HEK293 (cell line): ENCODE data around the gene CPTP.
A peak's percentile ranks its signal among the peaks of the same experiment; 100 is the strongest.

Source experiments
- BCL11A ChIP-seq: fragments of 450-650 bp; formaldehyde crosslinking; IDR thresholded peaks from 2 replicates; pipeline ENCODE4 v1.5.1; 2016; ENCODE audit warnings: low read depth, missing biosample characterization, missing genetic modification characterization
- BCL11B ChIP-seq: fragments of 450-650 bp; formaldehyde crosslinking; IDR thresholded peaks from 2 replicates; pipeline ENCODE4 v1.5.1; 2016; ENCODE audit warnings: low read depth, missing biosample characterization, missing genetic modification characterization
- EGR2 ChIP-seq: fragments of 450-650 bp; formaldehyde crosslinking; IDR thresholded peaks from 2 replicates; pipeline ENCODE4 v1.5.1; 2016; ENCODE audit warnings: low read depth, missing biosample characterization, missing genetic modification characterization
- GLIS1 ChIP-seq: fragments of 450-650 bp; formaldehyde crosslinking; IDR thresholded peaks from 2 replicates; pipeline ENCODE4 v1.5.1; 2016; ENCODE audit warnings: missing biosample characterization, missing genetic modification characterization
- GLIS2 ChIP-seq: fragments of 450-650 bp; formaldehyde crosslinking; IDR thresholded peaks from 2 replicates; pipeline ENCODE4 v1.5.1; 2016; ENCODE audit warnings: missing biosample characterization, missing genetic modification characterization
- KLF8 ChIP-seq: fragments of 450-650 bp; formaldehyde crosslinking; IDR thresholded peaks from 2 replicates; pipeline ENCODE4 v1.5.1; 2016; ENCODE audit warnings: missing biosample characterization, missing genetic modification characterization
- OSR2 ChIP-seq: fragments of 450-650 bp; formaldehyde crosslinking; IDR thresholded peaks from 2 replicates; pipeline ENCODE4 v1.5.1; 2016; ENCODE audit warnings: missing biosample characterization, missing genetic modification characterization
- ZBTB17 ChIP-seq: fragments of 450-650 bp; formaldehyde crosslinking; IDR thresholded peaks from 2 replicates; pipeline ENCODE4 v1.5.1; 2016; ENCODE audit warnings: missing biosample characterization, missing genetic modification characterization
- ZFHX2 ChIP-seq: fragments of 450-650 bp; formaldehyde crosslinking; conservative IDR thresholded peaks from 2 replicates; pipeline ENCODE4 v1.5.1; 2016; ENCODE audit warnings: missing biosample characterization, missing genetic modification characterization
- ZFP37 ChIP-seq: fragments of 450-650 bp; formaldehyde crosslinking; IDR thresholded peaks from 2 replicates; pipeline ENCODE4 v1.5.1; 2016; ENCODE audit warnings: missing biosample characterization, missing genetic modification characterization
- ZNF18 ChIP-seq: fragments of 450-650 bp; formaldehyde crosslinking; IDR thresholded peaks from 2 replicates; pipeline ENCODE4 v1.5.1; 2016; ENCODE audit warnings: missing biosample characterization, missing genetic modification characterization
- ZNF341 ChIP-seq: fragments of 450-650 bp; formaldehyde crosslinking; IDR thresholded peaks from 2 replicates; pipeline ENCODE4; 2016; ENCODE audit warnings: low read depth, missing biosample characterization, missing genetic modification characterization
- ZNF521 ChIP-seq: fragments of 450-650 bp; formaldehyde crosslinking; IDR thresholded peaks from 2 replicates; pipeline ENCODE4 v1.5.1; 2017; ENCODE audit warnings: missing biosample characterization, mild to moderate bottlenecking, missing genetic modification characterization
- ZNF558 ChIP-seq: fragments of 450-650 bp; formaldehyde crosslinking; IDR thresholded peaks from 2 replicates; pipeline ENCODE4 v1.5.1; 2016; ENCODE audit warnings: missing biosample characterization, missing genetic modification characterization
- ZNF629 ChIP-seq: fragments of 450-650 bp; formaldehyde crosslinking; IDR thresholded peaks from 2 replicates; pipeline ENCODE4 v1.5.1; 2017; ENCODE audit warnings: missing biosample characterization, missing genetic modification characterization
- ZNF639 ChIP-seq: fragments of 450-650 bp; formaldehyde crosslinking; IDR thresholded peaks from 2 replicates; pipeline ENCODE4 v1.5.1; 2016; ENCODE audit warnings: missing biosample characterization, missing genetic modification characterization
- ZNF645 ChIP-seq: fragments of 450-650 bp; formaldehyde crosslinking; IDR thresholded peaks from 2 replicates; pipeline ENCODE4; 2016; ENCODE audit warnings: missing biosample characterization, missing genetic modification characterization
- ZNF768 ChIP-seq: fragments of 450-650 bp; formaldehyde crosslinking; IDR thresholded peaks from 2 replicates; pipeline ENCODE4 v1.5.1; 2018; ENCODE audit warnings: missing biosample characterization, mild to moderate bottlenecking, missing genetic modification characterization
- ZNF830 ChIP-seq: fragments of 450-650 bp; IDR thresholded peaks from 2 replicates; pipeline ENCODE4 v1.5.0; 2018; ENCODE audit warnings: missing biosample characterization, missing genetic modification characterization, low read depth, mild to moderate bottlenecking, moderate library complexity
- TF ChIP-seq, protein P1 (sequence below): fragments of 450-650 bp; formaldehyde crosslinking; IDR thresholded peaks from 2 replicates; pipeline ENCODE4 v1.5.1; 2016; ENCODE audit warnings: missing biosample characterization, missing genetic modification characterization
- TF ChIP-seq, protein P2 (sequence below): fragments of 450-650 bp; formaldehyde crosslinking; IDR thresholded peaks from 2 replicates; pipeline ENCODE4 v1.5.1; 2016; ENCODE audit warnings: missing biosample characterization, missing genetic modification characterization
- TF ChIP-seq, protein P3 (sequence below): fragments of 450-650 bp; formaldehyde crosslinking; IDR thresholded peaks from 2 replicates; pipeline ENCODE4 v1.5.1; 2016; ENCODE audit warnings: missing biosample characterization, missing genetic modification characterization, low read depth

The CPTP gene

DNA sequence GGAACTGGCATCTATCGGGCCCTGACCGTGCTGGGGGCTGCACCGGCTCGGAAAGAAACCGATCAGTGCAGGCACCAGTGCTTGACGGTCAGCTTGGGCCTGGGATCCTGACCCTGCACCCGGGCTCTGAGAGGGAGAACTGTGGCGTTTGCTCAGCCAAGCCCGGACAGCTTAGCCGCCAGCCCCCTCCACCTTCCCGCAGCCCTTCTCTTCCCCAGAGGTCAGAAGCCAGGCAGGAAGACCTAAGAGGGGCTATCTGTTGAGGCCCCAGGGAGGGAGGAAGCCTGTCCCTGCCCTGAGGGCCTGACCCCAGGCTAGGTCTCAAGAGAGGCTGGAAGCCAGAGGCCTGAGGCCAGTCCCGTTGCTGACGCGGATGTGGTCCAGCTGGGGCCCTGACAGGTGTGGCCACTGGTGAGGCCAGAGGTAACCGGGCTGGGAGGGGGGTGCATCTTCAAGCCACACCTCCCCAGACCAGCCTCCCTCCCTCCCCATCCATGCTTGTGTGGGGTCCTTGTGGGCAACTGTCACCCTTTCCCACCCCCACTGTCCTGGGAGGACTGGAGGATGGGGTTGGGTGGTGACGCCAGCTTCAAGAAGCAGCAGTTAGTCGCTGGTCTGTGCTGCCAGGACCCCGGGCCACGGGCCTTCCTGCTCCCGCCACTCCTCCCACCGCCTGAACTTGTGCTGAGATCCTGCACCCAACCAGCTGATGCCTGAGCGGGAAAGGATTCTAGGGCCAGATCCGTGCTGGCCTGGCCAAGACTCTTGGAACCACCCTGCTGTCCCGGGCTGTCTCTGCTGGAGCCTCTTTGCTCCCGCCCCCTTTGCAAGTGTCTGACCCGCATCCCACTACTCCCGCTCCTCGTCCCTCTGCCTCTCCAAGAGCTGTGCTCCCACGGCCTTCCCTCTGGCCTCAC is 27.2 kb downstream of the CPTP start (continued):
- TF ChIP-seq ZNF639 (tag by site-specific recombination) (no peak), ZNF629 (tag by site-specific recombination) (0 out of 2 replicates have a peak, but pooled peaks have one; percentile 11), GLIS2 (tag by site-specific recombination) (0 out of 2 replicates have a peak, but pooled peaks have one; percentile 51), ZNF521 (tag by site-specific recombination) (no peak), ZNF558 (tag by site-specific recombination) (no peak), ZFP37 (tag by site-specific recombination) (no peak), EGR2 (tag by site-specific recombination) (peak; percentile 48; the same call in 1 of the 2 replicates), ZNF341 (peak; percentile 97), ZNF645 (tag by site-specific recombination) (no peak), ZNF18 (tag by site-specific recombination) (no peak), GLIS1 (tag by site-specific recombination) (0 out of 2 replicates have a peak, but pooled peaks have one; percentile 22), BCL11A (tag by site-specific recombination) (peak; percentile 47; the same call in 1 of the 2 replicates), ZFHX2 (peak; percentile 32; the same call in 1 of the 2 replicates), KLF8 (tag by site-specific recombination) (0 out of 2 replicates have a peak, but pooled peaks have one; percentile 28), ZNF830 (tag by site-specific recombination) (no peak), OSR2 (no peak), BCL11B (tag by site-specific recombination) (peak; percentile 73), ZBTB17 (tag by site-specific recombination) (peak; percentile 73), ZNF768 (tag by site-specific recombination) (no peak)
- TF ChIP-seq, protein P1, sequence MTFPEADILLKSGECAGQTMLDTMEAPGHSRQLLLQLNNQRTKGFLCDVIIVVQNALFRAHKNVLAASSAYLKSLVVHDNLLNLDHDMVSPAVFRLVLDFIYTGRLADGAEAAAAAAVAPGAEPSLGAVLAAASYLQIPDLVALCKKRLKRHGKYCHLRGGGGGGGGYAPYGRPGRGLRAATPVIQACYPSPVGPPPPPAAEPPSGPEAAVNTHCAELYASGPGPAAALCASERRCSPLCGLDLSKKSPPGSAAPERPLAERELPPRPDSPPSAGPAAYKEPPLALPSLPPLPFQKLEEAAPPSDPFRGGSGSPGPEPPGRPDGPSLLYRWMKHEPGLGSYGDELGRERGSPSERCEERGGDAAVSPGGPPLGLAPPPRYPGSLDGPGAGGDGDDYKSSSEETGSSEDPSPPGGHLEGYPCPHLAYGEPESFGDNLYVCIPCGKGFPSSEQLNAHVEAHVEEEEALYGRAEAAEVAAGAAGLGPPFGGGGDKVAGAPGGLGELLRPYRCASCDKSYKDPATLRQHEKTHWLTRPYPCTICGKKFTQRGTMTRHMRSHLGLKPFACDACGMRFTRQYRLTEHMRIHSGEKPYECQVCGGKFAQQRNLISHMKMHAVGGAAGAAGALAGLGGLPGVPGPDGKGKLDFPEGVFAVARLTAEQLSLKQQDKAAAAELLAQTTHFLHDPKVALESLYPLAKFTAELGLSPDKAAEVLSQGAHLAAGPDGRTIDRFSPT (tag by site-specific recombination), result peak; percentile 53; the same call in 1 of the 2 replicates
- TF ChIP-seq, protein P2, sequence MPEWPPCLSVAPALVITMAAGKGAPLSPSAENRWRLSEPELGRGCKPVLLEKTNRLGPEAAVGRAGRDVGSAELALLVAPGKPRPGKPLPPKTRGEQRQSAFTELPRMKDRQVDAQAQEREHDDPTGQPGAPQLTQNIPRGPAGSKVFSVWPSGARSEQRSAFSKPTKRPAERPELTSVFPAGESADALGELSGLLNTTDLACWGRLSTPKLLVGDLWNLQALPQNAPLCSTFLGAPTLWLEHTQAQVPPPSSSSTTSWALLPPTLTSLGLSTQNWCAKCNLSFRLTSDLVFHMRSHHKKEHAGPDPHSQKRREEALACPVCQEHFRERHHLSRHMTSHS (tag by site-specific recombination), result no peak
- TF ChIP-seq, protein P3, sequence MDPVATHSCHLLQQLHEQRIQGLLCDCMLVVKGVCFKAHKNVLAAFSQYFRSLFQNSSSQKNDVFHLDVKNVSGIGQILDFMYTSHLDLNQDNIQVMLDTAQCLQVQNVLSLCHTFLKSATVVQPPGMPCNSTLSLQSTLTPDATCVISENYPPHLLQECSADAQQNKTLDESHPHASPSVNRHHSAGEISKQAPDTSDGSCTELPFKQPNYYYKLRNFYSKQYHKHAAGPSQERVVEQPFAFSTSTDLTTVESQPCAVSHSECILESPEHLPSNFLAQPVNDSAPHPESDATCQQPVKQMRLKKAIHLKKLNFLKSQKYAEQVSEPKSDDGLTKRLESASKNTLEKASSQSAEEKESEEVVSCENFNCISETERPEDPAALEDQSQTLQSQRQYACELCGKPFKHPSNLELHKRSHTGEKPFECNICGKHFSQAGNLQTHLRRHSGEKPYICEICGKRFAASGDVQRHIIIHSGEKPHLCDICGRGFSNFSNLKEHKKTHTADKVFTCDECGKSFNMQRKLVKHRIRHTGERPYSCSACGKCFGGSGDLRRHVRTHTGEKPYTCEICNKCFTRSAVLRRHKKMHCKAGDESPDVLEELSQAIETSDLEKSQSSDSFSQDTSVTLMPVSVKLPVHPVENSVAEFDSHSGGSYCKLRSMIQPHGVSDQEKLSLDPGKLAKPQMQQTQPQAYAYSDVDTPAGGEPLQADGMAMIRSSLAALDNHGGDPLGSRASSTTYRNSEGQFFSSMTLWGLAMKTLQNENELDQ (tag by site-specific recombination), result no peak
- TF ChIP-seq, all 188 proteins: peak for 15
